Dedifferentiated amniotic fluid mesenchymal stem cell (primary cell): ENCODE results near the gene SDR39U1.

Experiments used
- DNase-seq: peaks from one replicate; pipeline ENCODE4 v3.0.0-alpha.2; 2016; ENCODE audit errors: extremely low spot score

Gene SDR39U1

GRCh38 chr14:24441904-24442239 is 704 bp downstream of the SDR39U1 start:
- DNase-seq: no peak

GRCh38 chr14:24441485-24441884 is 1.1 kb downstream of the SDR39U1 start:
- no peak for DNase-seq

DNA sequence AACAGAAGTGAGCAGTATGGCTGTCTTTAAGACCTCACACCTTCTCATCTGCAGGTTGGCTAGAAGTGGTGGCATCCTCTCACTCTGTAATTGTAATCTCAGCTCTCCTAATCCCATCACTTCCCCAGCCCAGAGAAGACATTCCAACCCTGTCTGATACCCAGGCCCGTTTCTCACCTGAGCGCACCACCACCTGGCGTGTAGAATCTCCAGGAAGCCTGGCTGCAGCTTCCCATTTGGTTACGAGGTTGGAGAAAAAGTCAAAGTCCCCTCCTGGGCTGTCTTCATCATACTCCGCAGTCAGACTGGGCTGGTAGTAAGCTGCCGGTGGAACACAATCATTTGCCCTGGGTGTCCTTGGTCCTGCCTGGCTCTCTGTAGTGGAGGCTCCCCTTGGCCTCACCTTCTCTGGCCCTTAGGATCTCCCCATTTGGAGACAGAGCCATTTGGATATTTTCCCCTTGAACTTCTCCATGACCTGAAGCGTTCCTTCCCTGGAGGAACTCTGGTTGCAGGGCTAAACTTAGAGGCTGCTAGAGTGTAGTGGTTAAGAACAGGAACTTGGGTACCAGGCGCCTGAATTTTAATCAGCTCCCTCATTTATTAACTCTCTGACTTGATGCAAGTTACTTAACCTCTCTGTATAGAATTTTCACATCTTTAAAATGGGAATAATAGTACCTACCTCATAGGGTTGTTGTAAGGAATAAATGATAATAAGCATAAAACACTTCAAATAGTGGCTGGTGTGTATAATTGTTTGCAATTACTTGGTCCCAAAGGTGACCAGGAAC is 1.8 kb downstream of the SDR39U1 start:
- DNase-seq: no peak

DNA sequence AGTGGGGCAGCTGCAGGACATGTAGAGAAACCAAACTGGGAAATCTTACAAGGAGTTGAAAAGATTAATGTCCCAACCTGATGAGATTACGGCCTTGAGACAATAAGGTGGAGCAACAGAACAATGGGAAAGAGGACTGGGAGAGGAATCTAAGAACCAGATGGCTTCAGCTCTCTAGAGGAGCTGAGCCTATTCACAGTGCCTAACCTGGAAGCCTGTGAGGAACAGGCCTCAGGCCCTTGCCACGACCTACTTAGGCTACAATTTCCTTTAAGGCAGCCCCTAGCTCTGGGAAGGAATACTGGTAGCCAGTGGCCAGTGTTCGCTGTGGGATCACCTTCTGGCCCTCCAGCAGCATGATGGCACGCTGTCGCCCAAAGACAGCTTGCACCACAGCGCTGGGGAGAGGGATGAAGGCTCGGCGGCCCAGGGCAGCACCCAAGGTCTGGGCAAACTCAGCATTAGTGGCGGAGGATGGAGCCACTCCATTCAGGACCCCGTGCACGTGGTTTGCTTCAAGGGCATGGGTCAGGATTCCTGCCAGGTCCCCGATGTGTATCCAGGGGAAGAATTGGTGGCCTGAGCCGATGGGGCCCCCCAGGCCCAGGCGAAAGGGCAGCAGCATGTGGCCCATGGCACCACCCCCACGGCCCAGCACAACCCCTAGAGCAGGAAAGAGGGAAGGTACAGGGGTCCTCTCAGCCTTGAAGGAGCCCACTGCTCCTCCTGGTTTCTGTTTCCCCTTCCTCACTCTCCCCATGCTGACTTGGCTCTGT is 2.6 kb downstream of the SDR39U1 start:
- DNase-seq: no peak

DNA sequence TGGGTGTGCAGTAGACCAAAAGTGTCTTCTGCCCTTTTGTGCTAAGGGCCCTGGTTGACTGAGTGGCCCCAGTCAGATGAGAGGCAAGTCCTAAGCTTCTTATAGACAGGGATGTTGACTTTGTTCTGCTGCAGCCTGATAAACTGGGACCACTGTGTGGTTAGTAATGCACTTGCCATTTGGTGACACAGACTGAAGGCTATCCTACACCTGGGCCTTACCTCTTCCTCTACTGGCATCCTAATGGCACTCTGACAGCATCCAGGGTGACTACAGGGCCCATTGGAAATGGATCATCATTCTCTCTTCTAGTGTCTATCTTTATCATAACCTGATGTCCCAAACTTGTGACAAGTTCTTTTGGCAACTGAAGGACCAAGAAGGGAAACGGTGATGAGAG is 3.3 kb downstream of the SDR39U1 start:
- no peak for DNase-seq

GRCh38 chr14:24438223-24439097 is 4.1 kb downstream of the SDR39U1 start:
- no peak for DNase-seq

DNA sequence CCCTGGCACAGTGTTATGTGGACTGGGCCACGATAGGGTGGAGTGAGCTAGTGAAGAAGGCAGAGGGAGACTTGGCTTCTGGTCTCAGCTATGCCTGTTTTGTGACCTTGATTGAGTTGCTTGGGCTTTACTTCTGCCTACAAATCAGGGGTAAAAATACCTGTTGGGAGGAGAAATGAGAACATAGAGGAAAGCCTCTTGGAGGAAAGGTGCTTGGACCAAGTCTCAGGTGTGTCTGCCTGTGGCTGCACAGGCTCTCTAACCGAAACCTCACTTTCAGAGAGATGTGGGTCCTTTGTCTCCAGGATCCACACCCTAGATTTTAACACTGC is 4.9 kb downstream of the SDR39U1 start:
- DNase-seq: no peak

- DNase-seq: no peak
Measured at GRCh38 chr14:24437020-24437735, 5.4 kb downstream of the SDR39U1 start.

GRCh38 chr14:24436355-24437019 is 6.1 kb downstream of the SDR39U1 start:
- peak; percentile 40 for DNase-seq

DNA sequence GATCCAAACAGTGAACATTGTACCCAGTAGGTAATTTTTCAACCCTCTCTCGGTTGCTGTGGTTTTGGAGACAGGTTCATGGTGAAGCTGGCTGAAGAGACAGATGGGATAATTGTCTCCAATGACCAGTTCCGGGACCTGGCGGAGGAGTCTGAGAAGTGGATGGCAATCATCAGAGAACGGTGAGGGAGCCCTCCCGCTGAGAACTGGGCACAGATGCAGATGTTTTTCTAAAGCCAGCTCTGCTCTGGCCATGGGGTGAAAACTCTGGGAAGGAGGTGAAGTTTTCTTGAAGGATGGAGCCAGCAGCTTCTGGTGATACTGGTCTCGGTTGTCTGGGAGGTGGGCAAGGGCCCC is 6.6 kb downstream of the SDR39U1 start:
- DNase-seq: no peak

- no peak for DNase-seq
Measured at GRCh38 chr14:24435192-24435810, 7.3 kb downstream of the SDR39U1 start.

- no peak for DNase-seq
Measured at GRCh38 chr14:24434676-24435075, 7.9 kb downstream of the SDR39U1 start.

GRCh38 chr14:24434036-24434435 is 8.5 kb downstream of the SDR39U1 start:
- no peak for DNase-seq

GRCh38 chr14:24432259-24433131 is 10.1 kb downstream of the SDR39U1 start:
- DNase-seq: no peak

DNA sequence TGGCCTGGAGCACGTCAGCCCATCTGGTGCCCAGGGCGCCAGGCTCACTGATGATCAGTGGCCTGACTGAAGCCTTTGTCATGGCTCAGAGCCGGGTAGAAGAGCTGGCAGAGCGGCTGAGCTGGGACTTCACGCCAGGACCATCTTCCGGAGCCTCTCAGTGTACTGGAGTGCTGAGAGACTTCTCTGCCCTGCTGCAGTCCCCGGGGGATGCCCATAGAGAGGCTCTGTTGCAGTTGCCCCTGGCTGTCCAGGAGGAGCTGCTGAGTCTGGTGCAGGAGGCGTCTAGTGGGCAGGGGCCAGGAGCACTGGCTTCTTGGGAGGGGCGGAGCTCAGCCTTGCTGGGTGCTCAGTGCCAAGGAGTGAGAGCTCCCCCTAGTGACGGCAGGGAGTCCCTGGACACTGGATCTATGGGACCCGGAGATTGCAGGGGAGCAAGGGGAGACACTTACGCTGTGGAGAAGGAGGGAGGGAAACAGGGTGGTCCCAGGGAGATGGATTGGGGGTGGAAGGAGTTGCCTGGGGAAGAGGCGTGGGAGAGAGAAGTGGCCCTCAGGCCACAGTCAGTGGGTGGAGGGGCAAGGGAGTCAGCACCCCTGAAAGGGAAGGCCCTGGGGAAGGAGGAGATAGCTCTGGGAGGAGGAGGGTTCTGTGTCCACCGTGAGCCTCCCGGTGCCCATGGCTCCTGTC is 10.9 kb downstream of the SDR39U1 start:
- DNase-seq: peak; percentile 95

DNA sequence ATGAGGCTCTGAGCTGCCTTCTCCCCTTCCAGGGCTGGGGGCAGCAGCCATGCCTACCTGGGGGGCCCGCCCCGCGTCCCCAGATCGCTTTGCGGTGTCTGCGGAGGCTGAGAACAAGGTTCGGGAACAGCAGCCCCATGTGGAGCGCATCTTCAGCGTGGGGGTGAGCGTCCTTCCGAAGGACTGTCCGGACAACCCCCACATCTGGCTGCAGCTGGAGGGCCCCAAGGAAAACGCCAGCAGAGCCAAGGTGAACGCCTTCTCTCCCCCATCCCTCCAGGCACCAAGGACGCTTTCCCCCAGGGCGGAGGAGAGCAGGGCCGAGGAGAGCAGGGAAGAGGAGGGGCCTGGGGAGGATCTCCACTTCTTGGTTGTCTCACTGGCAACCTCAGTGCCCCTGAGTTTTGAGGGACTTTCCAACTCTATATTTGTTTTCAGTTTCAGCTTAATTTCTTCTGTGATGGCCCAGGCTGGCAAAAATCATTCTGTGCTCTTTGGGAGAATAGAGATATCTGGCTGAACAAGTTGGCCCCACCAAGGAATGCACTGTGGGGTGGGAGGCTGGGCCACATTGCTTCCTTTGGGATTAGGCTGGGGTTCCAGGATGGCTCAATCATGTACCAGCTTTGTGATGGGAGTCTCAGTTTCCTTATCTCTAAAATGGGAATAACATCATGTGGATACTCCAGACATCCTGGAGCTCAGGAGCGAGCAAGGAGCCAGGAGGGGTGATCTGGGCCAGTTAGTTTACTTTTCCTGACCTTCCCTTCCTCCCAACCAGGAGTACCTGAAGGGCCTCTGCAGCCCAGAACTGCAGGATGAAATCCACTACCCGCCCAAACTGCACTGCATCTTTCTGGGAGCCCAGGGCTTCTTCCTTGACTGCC is 11.7 kb downstream of the SDR39U1 start:
- DNase-seq: peak; percentile 52

DNA sequence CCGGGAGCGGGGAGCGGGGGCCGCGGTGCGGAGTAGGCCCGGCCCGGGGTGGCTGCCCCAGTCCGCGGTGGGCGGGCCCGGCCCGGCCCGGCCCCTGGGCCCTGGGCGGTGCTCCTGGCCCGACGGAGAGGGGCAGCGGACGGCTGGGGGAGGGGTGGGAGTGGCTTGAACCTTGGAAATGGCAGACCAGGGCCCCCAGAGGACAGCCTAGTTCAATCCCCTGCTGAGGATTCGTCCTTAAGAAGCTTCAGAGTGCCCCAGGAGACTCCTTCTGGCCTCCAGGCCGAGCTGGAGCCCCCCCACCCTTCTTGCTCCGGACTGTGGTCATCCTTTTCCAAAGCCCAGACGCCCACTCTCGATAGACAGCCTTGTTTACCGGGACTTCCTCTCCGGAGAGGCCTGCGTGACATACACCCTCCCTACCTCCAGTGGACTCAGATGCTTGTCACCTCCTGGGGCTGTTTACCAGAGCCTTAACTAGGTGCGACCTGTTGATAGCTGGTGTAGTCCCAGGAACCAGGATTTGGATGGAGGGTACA is 12.4 kb downstream of the SDR39U1 start:
- DNase-seq: peak; percentile 58
